Measurements from ENCODE around the gene CPN2. TPM values are rescaled to one million over a fixed set of nuclear protein-coding genes. Genes with fewer than 3 reads are reported as not detected.

The CPN2 gene
- total and polyA plus RNA-seq, 2 of the 13 experiments (the other 11 are each of a cell fraction or from before 2014, with no cell fraction given): 26.7 to 27.7 TPM

- ATAC-seq: no peak
- Histone ChIP-seq H3K27me3 (ENCODE audit: control insufficient read depth in 1 of 2, insufficient read depth in 2 of 2, low read length in 2 of 2) (peaks cover 13 to 75% of the 10 kb centered on the region in 2 experiments; a peak in 4 of 5 replicates), H3K4me1 (ENCODE audit: insufficient read depth, low read length) (peaks cover 8% of the 10 kb centered on the region), H3K4me2 (ENCODE audit: low read depth, low read length) (no peak overlapping the region), H3K27ac (ENCODE audit: extremely low read length, insufficient read depth, low read length) (no peak overlapping the region), H4K20me1 (ENCODE audit: insufficient read depth, low read length) (no peaks in the 10 kb centered on the region), H3K9ac (ENCODE audit: insufficient read depth, low read depth, low read length) (no peak overlapping the region), H3K36me3 (replicated peaks in 1 of 2; ENCODE audit: control insufficient read depth in 1 of 2, insufficient read depth in 2 of 2, low read length in 2 of 2) (no peaks in the 10 kb centered on the region), H2AFZ (ENCODE audit: low read length) (no peak overlapping the region), H3K79me2 (ENCODE audit: insufficient read depth, low read length) (no peaks in the 10 kb centered on the region), H3K9me3 (ENCODE audit: low read length) (no peaks in the 10 kb centered on the region), H3K4me3 (replicated peaks in 1 of 3; ENCODE audit: insufficient read depth in 1 of 3, low read depth in 2 of 3, low read length in 3 of 3) (no peak overlapping the region)
- no TSS peak for BruUV-seq (replicated peaks)
- ChIA-PET POLR2A (interaction anchor here (1.3 kb wide), 1 partner anchor 308 kb away, joined by 3 read pairs; the partner anchor contains the start of gene LSG1), CTCF (ENCODE audit: low intra/inter-chr PET ratio, low total read pairs) (no interaction called here)
- intact Hi-C loops (cut with micrococcal nuclease; ENCODE audit: unreplicated experiment) (no loop called here), in situ Hi-C loops (cut with HindIII; ENCODE audit: extremely low pct_ligation_motif_present, low pct_unique_long_range_greater_than_20kb) (no loop called here)
- 48% methylated on average over 3 of the region's 3 CpGs for WGBS (ENCODE audit: low lambda C conversion rate)
- no peak for FAIRE-seq
- no peak for DNase-seq (ENCODE audit: low spot score)
- TF ChIP-seq ZNF230 (CRISPR knock-in tag; IDR thresholded peaks at IDR 0.05): no peak
- TF ChIP-seq SOX5 (CRISPR knock-in tag; IDR thresholded peaks at IDR 0.05; ENCODE audit: borderline replicate concordance): no peak
- no peak for TF ChIP-seq ARID2 (CRISPR knock-in tag; IDR thresholded peaks at IDR 0.05; ENCODE audit: borderline replicate concordance)
- TF ChIP-seq THAP9 (CRISPR knock-in tag; IDR thresholded peaks at IDR 0.05; ENCODE audit: borderline replicate concordance): no peak
- no peak for TF ChIP-seq BRCA1 (CRISPR knock-in tag; IDR thresholded peaks at IDR 0.05)
- TF ChIP-seq CSRNP2 (CRISPR knock-in tag; conservative IDR thresholded peaks at IDR 0.05; ENCODE audit: low read depth): no peak
- TF ChIP-seq ZBTB21 (CRISPR knock-in tag; IDR thresholded peaks at IDR 0.05): no peak
- no peak for TF ChIP-seq ZNF766 (CRISPR knock-in tag; IDR thresholded peaks at IDR 0.05; ENCODE audit: borderline replicate concordance)
- no peak for TF ChIP-seq GPBP1L1 (CRISPR knock-in tag; IDR thresholded peaks at IDR 0.05)
- no peak for TF ChIP-seq REST (IDR thresholded peaks at IDR 0.05; ENCODE audit: borderline replicate concordance in 1 of 2, low read depth in 1 of 2, low read length in 2 of 2)
These were observed 13.2 kb upstream of the CPN2 start for GRCh38 chr3:194364314-194364651.
